Gastrocnemius medialis (tissue), 4 donors: ENCODE data around the gene ALK. TPM values are rescaled to one million over a fixed set of nuclear protein-coding genes. Genes with fewer than 3 reads are reported as not detected.

Source experiments
- ATAC-seq, 2 donors: fragments of 150-250 bp; one replicate each; pipeline ENCODE4 v1.9.1; 2016
- DNase-seq, 2 donors: peaks; one replicate each; pipeline ENCODE4 v3.0.0-alpha.2; 2019
- H3K27ac ChIP-seq, 4 donors: fragments of 200-600 bp; sonication (generic); 1 replicate in 1 of 4; 2 replicates in 3 of 4; pipeline ENCODE4 v1.5.1; 2016 to 2018; ENCODE audit warnings: mild to moderate bottlenecking in 2 of 4, moderate library complexity in 1 of 4
- H3K27me3 ChIP-seq, 3 donors: fragments of 200-600 bp; sonication (generic) in 2 of 3; 1 replicate in 1 of 3; 2 replicates in 2 of 3; pipeline versions ENCODE4 v1.5.1 to v1.6.0; 2016 to 2019; ENCODE audit warnings: mild to moderate bottlenecking in 1 of 3, moderate library complexity in 1 of 3
- H3K36me3 ChIP-seq, 2 donors: fragments of 200-600 bp; sonication (generic) in 1 of 2; one replicate each; pipeline ENCODE4 v1.5.1; 2017 to 2018
- H3K4me1 ChIP-seq, 2 donors: fragments of 200-600 bp; sonication (generic) in 1 of 2; one replicate each; pipeline ENCODE4 v1.5.1; 2016 to 2017; ENCODE audit warnings: mild to moderate bottlenecking in 2 of 2
- H3K4me3 ChIP-seq, 4 donors: fragments of 200-600 bp; sonication (generic) in 3 of 4; 1 replicate in 1 of 4; 2 replicates in 3 of 4; pipeline ENCODE4 v1.5.1; 2016 to 2019; ENCODE audit warnings: mild to moderate bottlenecking in 2 of 4
- H3K9me3 ChIP-seq, 3 donors: fragments of 200-600 bp; sonication (generic) in 2 of 3; 1 replicate in 1 of 3; 2 replicates in 2 of 3; pipeline ENCODE4 v1.5.1; 2016 to 2019
- POLR2A ChIP-seq, 2 donors: fragments of 450-650 bp; IDR thresholded peaks; one replicate each; pipeline ENCODE4 v1.6.1; 2017; ENCODE audit warnings: antibody characterized with exemption in 2 of 2, mild to moderate bottlenecking in 2 of 2, moderate library complexity in 2 of 2
- in situ Hi-C, 4 donors: fragments of 200-750 bp; cut with MboI; loops; one replicate each; pipeline versions ENCODE4 v1.15.0 to v1.8.0; 2017; ENCODE audit warnings: low sequenced_read_pairs in 4 of 4
- intact Hi-C: fragments of 100-400 bp; cut with DNase I; formaldehyde crosslinking; loops from one replicate; pipeline ENCODE4 v1.15.1; 2023; ENCODE audit warnings: low total_unique reads
- total RNA-seq, 4 donors: library from RNA; depleted of rRNA; stranded (reverse); fragments of >200 nt; gene quantifications; one replicate each; pipeline versions ENCODE4 v1.1.0 to v1.2.3, GENCODE V29; 2016
- TF ChIP-seq, protein P1 (sequence below), 5 experiments: fragments of 450-650 bp in 3 of 5; fragments of 200-600 bp in 2 of 5; sonication (generic) in 2 of 5; IDR thresholded peaks in 4 of 5; conservative IDR thresholded peaks in 1 of 5; 1 replicate in 4 of 5; 2 replicates in 1 of 5; pipeline ENCODE4 v1.5.1; 2016 to 2019; ENCODE audit warnings: antibody characterized with exemption in 5 of 5, mild to moderate bottlenecking in 3 of 5, moderate library complexity in 3 of 5

ALK gene
- total RNA-seq, 4 donors from 2014 or later: not detected

DNA sequence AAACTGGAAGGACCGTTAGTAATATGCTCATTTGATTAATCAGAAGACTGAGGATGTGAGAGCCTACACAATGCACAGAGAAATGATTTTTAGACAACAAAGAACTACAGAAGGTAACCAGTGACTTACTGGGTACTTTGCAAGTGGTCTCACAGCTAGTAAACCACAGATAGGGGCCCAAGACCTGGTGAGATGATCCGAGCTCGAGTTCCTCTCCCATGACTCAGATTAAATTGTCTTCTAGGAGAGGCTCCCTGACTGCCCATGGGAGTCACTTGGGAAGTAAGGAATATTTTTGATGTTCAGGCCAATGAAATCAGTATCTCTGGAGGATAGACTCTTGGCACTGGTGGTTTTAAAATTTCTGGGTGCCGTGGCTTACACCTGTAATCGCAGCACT is 586.0 kb downstream of the ALK start:
- DNase-seq (no peak), ATAC-seq (no peak)
- TF ChIP-seq POLR2A (IDR thresholded peaks at IDR 0.05): no peak
- TF ChIP-seq, protein P1, sequence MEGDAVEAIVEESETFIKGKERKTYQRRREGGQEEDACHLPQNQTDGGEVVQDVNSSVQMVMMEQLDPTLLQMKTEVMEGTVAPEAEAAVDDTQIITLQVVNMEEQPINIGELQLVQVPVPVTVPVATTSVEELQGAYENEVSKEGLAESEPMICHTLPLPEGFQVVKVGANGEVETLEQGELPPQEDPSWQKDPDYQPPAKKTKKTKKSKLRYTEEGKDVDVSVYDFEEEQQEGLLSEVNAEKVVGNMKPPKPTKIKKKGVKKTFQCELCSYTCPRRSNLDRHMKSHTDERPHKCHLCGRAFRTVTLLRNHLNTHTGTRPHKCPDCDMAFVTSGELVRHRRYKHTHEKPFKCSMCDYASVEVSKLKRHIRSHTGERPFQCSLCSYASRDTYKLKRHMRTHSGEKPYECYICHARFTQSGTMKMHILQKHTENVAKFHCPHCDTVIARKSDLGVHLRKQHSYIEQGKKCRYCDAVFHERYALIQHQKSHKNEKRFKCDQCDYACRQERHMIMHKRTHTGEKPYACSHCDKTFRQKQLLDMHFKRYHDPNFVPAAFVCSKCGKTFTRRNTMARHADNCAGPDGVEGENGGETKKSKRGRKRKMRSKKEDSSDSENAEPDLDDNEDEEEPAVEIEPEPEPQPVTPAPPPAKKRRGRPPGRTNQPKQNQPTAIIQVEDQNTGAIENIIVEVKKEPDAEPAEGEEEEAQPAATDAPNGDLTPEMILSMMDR (IDR thresholded peaks at IDR 0.05 in 4 of 5, conservative IDR thresholded peaks at IDR 0.05 in 1 of 5): no peak
- no peaks in the 10 kb centered on the region for H3K9me3 ChIP-seq
- H3K27ac ChIP-seq: no peak overlapping the region
- in situ Hi-C loops (no loop called here), intact Hi-C loops (no loop called here)
- H3K36me3 ChIP-seq: no peaks in the 10 kb centered on the region
- H3K4me1 ChIP-seq: no peaks in the 10 kb centered on the region
- H3K4me3 ChIP-seq: no peak overlapping the region
- no peaks in the 10 kb centered on the region for H3K27me3 ChIP-seq

DNA sequence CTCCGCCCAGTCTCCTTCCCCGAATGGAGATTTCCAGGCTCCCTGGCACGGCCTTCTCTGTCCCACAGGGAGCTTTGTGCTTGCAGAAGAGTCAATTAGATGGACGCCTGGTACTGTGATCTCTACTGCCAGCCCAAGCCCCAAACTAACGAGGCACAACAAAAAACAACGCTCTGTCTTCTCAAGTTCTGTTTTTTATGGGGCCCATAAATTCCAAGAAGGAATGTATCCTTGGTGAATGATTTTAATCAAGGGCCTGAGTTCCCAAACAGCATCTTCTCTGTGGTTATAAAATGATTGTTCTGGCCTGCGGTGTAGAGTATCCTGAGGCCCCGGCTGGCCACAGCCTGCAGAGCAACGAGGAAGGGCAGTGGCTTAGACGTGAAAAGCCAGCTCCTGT is 586.7 kb downstream of the ALK start:
- no peaks in the 10 kb centered on the region for H3K4me1 ChIP-seq
- intact Hi-C loops: no loop called here
- TF ChIP-seq, protein P1 (IDR thresholded peaks at IDR 0.05 in 4 of 5, conservative IDR thresholded peaks at IDR 0.05 in 1 of 5): no peak
- no peak for TF ChIP-seq POLR2A (IDR thresholded peaks at IDR 0.05)
- no peak overlapping the region for H3K27ac ChIP-seq
- ATAC-seq: no peak
- H3K36me3 ChIP-seq: no peaks in the 10 kb centered on the region
- no peaks in the 10 kb centered on the region for H3K27me3 ChIP-seq
- H3K4me3 ChIP-seq: no peak overlapping the region
- in situ Hi-C loops: no loop called here
- no peaks in the 10 kb centered on the region for H3K9me3 ChIP-seq
- no peak for DNase-seq

DNA sequence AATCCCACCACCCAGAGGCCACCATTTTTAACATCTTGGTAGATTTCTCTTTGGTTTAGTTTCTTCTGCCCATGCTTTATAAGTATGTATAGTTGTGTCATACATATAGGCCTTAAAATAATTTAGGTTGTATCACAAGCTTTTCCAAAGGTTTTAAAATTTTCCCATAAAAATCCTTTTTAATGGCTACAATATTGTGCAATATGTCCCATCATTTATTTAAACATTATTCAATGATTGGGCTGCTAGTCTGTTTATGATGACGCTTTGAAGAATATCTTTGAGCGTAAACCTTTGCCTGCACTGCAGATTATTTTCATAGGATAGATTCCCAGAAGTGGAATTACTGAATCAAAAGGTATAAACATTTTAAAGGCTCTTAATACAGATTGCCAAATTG is 588.8 kb downstream of the ALK start:
- Histone ChIP-seq H3K36me3 (no peaks in the 10 kb centered on the region), H3K9me3 (no peaks in the 10 kb centered on the region), H3K4me3 (no peak overlapping the region), H3K27me3 (no peaks in the 10 kb centered on the region), H3K4me1 (no peaks in the 10 kb centered on the region), H3K27ac (no peak overlapping the region)
- TF ChIP-seq, protein P1 (IDR thresholded peaks at IDR 0.05 in 4 of 5, conservative IDR thresholded peaks at IDR 0.05 in 1 of 5): no peak
- no peak for TF ChIP-seq POLR2A (IDR thresholded peaks at IDR 0.05)
- no peak for ATAC-seq
- intact Hi-C loops: no loop called here
- no peak for DNase-seq
- in situ Hi-C loops: no loop called here

DNA sequence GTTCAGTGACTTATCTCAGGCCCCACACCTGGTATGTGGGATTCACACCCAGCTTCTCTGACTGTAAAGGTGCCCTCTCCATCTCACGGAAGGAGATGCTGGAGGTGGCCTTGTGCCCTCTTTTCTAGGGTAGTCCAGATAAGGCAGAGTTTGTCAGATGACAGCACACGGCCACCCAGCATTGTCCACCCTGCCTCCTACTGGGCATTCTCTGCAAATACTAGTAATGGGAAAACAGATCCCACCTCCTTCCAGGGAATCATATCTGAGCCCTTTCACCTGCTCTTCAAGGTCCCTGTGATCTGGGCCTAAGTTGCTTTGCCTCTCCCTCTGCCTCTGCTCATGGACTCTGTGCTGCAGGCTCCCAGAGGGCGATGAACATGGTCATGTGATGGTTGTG is 591.5 kb downstream of the ALK start:
- Histone ChIP-seq H3K4me1 (no peaks in the 10 kb centered on the region), H3K27ac (no peak overlapping the region), H3K36me3 (no peaks in the 10 kb centered on the region), H3K9me3 (no peaks in the 10 kb centered on the region), H3K4me3 (no peak overlapping the region), H3K27me3 (no peaks in the 10 kb centered on the region)
- no peak for TF ChIP-seq POLR2A (IDR thresholded peaks at IDR 0.05)
- TF ChIP-seq, protein P1 (IDR thresholded peaks at IDR 0.05 in 4 of 5, conservative IDR thresholded peaks at IDR 0.05 in 1 of 5): no peak
- in situ Hi-C loops: no loop called here
- intact Hi-C loops: no loop called here
- no peak for ATAC-seq
- no peak for DNase-seq

DNA sequence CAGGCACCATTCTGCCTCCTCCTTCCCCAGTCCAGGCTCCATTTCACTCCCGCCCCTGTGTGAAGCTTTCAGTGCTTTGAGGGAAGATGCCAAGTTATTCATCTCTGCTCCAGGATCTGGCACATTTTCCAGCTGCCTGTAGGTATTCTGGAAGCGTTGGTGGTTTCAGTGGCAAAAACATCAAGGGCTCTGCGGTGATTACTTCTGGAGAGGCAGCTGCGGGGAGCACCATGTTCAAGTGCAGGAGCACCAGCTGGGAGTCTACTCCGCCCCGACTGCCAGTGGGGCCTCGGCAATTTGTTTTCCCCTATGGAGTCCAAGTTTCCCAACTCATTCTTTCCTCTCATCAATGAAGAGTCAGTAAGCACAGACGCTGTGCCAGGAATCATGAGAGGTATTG is 594.5 kb downstream of the ALK start:
- intact Hi-C loops: no loop called here
- no peaks in the 10 kb centered on the region for H3K4me1 ChIP-seq
- TF ChIP-seq POLR2A (IDR thresholded peaks at IDR 0.05): no peak
- TF ChIP-seq, protein P1 (IDR thresholded peaks at IDR 0.05 in 4 of 5, conservative IDR thresholded peaks at IDR 0.05 in 1 of 5): no peak
- no peak overlapping the region for H3K27ac ChIP-seq
- ATAC-seq (no peak), DNase-seq (no peak)
- H3K4me3 ChIP-seq: no peak overlapping the region
- in situ Hi-C loops: no loop called here
- no peaks in the 10 kb centered on the region for H3K36me3 ChIP-seq
- H3K9me3 ChIP-seq: no peaks in the 10 kb centered on the region
- no peaks in the 10 kb centered on the region for H3K27me3 ChIP-seq
